KMS-11 (cell line): ENCODE data around the gene RAI1.
"Not testable (repeated sequence)": the region's sequence is repeated elsewhere in the genome, so short reads cannot be mapped to it uniquely, and the experiment has no call there.

Experiments
- H2AFZ ChIP-seq: fragments of 200-600 bp; sonication (generic); 2 replicates; pipeline ENCODE4 v1.6.1; 2016; ENCODE audit warnings: antibody characterized with exemption, mixed run types, low read depth
- H3K27ac ChIP-seq: fragments of 200-600 bp; sonication (generic); 2 replicates; pipeline ENCODE4 v1.6.1; 2016; ENCODE audit warnings: mild to moderate bottlenecking, mixed run types
- H3K27me3 ChIP-seq: fragments of 200-600 bp; sonication (generic); 2 replicates; pipeline ENCODE4 v1.6.1; 2017; ENCODE audit warnings: mild to moderate bottlenecking, low read depth, mixed run types, moderate library complexity; ENCODE audit not compliant: insufficient read depth
- H3K36me3 ChIP-seq: fragments of 200-600 bp; sonication (generic); 2 replicates; pipeline ENCODE4 v1.6.1; 2017; ENCODE audit warnings: mild to moderate bottlenecking, mixed run types; ENCODE audit not compliant: insufficient read depth
- H3K4me1 ChIP-seq: fragments of 200-600 bp; sonication (generic); 2 replicates; pipeline ENCODE4 v1.6.1; 2016; ENCODE audit warnings: mild to moderate bottlenecking, low read depth, mixed run types; ENCODE audit not compliant: poor library complexity, severe bottlenecking
- H3K4me2 ChIP-seq: fragments of 200-600 bp; sonication (generic); 2 replicates; pipeline ENCODE4 v1.7.0; 2016; ENCODE audit warnings: mild to moderate bottlenecking, mixed run types
- H3K4me3 ChIP-seq: fragments of 200-600 bp; sonication (generic); IDR thresholded peaks from 2 replicates; pipeline ENCODE4 v1.6.1; 2017; ENCODE audit warnings: low read depth, low read length, mixed read lengths; ENCODE audit not compliant: insufficient read depth
- H3K79me2 ChIP-seq: fragments of 200-600 bp; sonication (generic); 2 replicates; pipeline ENCODE4 v1.6.1; 2016; ENCODE audit warnings: low read depth, mixed run types; ENCODE audit not compliant: insufficient read depth
- H3K9ac ChIP-seq: fragments of 200-600 bp; sonication (generic); 2 replicates; pipeline ENCODE4 v1.6.1; 2016; ENCODE audit warnings: mild to moderate bottlenecking, mixed run types
- H4K20me1 ChIP-seq: fragments of 200-600 bp; sonication (generic); 2 replicates; pipeline ENCODE4 v1.6.1; 2016; ENCODE audit warnings: mild to moderate bottlenecking, mixed run types; ENCODE audit not compliant: insufficient read depth
- TF ChIP-seq, protein P1 (sequence below): fragments of 200-600 bp; sonication (generic); conservative IDR thresholded peaks from 2 replicates; pipeline ENCODE4 v1.6.1; 2017; ENCODE audit warnings: low read depth, mild to moderate bottlenecking, antibody characterized with exemption, low read length, moderate library complexity, mixed read lengths

The RAI1 gene

DNA sequence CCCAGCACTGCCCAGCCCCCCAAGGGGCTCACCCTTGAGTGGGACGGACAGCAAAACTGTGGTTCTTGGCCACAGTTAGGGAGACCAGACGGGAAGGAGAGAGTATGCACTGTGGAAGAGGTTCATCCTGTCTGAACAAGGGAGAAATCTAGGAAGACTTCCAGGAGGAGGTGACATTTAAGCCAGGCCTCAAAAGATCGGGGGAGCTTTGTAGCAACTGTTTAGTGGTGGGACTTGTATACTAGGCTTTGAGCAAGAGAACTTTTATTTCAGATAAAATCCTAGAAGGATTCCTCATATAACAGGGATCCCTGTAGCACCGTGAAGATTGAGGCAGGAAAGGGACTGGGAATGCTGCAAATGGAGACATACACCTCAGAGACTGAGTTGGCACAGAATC is 124.8 kb downstream of the RAI1 start:
- no peaks in the 10 kb centered on the region for H3K27me3 ChIP-seq
- no peak overlapping the region for H3K9ac ChIP-seq
- no peak overlapping the region for H3K27ac ChIP-seq
- no peak overlapping the region for H3K4me2 ChIP-seq
- no peak overlapping the region for H2AFZ ChIP-seq
- no peak overlapping the region for H3K4me3 ChIP-seq
- no peaks in the 10 kb centered on the region for H4K20me1 ChIP-seq
- TF ChIP-seq, protein P1, sequence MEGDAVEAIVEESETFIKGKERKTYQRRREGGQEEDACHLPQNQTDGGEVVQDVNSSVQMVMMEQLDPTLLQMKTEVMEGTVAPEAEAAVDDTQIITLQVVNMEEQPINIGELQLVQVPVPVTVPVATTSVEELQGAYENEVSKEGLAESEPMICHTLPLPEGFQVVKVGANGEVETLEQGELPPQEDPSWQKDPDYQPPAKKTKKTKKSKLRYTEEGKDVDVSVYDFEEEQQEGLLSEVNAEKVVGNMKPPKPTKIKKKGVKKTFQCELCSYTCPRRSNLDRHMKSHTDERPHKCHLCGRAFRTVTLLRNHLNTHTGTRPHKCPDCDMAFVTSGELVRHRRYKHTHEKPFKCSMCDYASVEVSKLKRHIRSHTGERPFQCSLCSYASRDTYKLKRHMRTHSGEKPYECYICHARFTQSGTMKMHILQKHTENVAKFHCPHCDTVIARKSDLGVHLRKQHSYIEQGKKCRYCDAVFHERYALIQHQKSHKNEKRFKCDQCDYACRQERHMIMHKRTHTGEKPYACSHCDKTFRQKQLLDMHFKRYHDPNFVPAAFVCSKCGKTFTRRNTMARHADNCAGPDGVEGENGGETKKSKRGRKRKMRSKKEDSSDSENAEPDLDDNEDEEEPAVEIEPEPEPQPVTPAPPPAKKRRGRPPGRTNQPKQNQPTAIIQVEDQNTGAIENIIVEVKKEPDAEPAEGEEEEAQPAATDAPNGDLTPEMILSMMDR, result no peak
- no peaks in the 10 kb centered on the region for H3K79me2 ChIP-seq
- peaks cover 15% of the 10 kb centered on the region for H3K4me1 ChIP-seq
- no peaks in the 10 kb centered on the region for H3K36me3 ChIP-seq

DNA sequence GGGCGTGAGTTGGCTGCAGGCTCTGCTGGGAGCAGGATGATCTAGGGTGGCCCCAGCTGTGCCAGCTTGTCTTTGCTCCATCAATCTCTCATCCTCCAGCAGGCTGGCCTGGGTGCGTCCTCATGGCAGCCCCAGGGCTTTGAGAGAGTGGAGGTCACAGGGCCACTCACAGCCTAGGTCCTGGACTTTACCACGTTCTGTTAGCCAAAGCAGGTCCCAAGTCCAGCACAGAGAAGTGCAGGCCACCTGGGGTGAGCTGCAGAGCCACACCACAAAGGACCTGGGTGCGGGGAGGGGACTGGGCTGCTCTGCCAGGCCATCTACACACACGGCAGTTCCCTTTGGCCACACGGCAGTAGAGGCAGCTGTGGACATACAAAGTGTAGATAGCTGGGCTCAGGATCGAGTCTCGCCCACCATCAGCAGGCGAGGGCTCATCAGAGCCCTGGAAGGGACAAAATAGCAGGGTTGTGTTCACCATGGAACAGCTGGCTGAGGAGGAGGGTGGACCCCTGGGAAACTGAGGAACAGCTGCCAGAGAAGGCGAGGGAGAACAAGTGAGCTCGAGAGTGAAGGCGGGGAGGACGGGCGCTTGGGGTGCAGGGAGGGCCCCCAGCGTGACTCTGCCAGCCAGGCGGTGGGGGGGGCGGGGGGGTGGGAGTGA is 125.5 kb downstream of the RAI1 start:
- H3K27ac ChIP-seq, result no peak overlapping the region

DNA sequence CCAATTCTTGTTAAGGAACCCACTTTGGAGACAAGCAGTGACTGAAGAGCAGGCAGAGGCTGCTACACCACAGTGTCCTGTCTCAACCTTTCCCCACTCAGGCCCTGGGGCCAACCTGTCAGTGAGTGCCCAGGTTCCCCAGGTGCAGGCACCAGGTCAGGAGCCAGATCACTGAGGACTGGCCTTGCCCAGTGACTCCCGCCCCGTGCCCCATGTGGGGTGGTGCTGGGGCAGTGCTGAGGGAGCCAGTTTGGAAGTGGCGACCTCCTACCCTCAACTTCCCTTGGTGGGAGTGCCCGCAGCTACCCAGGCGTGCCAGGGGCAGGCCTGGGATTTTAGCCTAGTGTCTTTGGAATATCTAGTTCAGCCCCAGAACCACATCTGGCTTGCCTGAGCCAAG is 126.2 kb downstream of the RAI1 start:
- Histone ChIP-seq H3K4me3 (no peak overlapping the region), H3K27me3 (no peaks in the 10 kb centered on the region), H2AFZ (no peak overlapping the region), H3K9ac (no peak overlapping the region), H3K79me2 (no peaks in the 10 kb centered on the region), H3K4me2 (no peak overlapping the region), H3K27ac (no peak overlapping the region), H3K36me3 (no peaks in the 10 kb centered on the region), H4K20me1 (no peaks in the 10 kb centered on the region), H3K4me1 (peaks cover 24% of the 10 kb centered on the region)
- TF ChIP-seq, protein P1, result no peak

More for the DNA sequence above, 125.5 kb downstream of the RAI1 start:
- H3K4me1 ChIP-seq, result peaks cover 17% of the 10 kb centered on the region
- H3K27me3 ChIP-seq, result no peaks in the 10 kb centered on the region
- no peak overlapping the region for H3K4me2 ChIP-seq
- H3K9ac ChIP-seq, result no peak overlapping the region
- H2AFZ ChIP-seq, result no peak overlapping the region
- no peaks in the 10 kb centered on the region for H3K36me3 ChIP-seq
- H3K4me3 ChIP-seq, result no peak overlapping the region
- no peaks in the 10 kb centered on the region for H3K79me2 ChIP-seq
- no peaks in the 10 kb centered on the region for H4K20me1 ChIP-seq
- TF ChIP-seq, protein P1, result no peak

DNA sequence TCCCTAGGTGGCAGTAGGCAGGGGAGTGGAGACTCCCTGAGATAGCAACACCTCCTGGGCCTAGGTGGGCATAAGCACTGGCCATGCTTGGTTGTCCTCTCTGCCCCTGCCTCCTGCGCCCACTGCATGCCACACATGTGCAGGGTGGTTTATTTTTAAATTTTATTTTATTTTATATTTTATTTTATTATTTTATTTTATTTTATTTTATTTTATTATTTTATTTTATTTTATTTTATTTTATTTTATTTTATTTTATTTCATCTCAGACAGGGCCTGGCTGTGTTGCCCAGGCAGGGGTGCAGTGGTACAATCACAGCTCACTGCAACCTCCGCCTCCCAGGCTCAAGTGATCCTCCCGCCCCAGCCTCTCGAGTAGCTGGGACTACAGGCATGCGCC is 126.9 kb downstream of the RAI1 start:
- H3K4me3 ChIP-seq, H3K79me2 ChIP-seq, H3K36me3 ChIP-seq, H3K27me3 ChIP-seq, H3K9ac ChIP-seq, H2AFZ ChIP-seq, H4K20me1 ChIP-seq: not testable (repeated sequence)
- peak overlapping the region; percentile 33; the same call in 1 of the 2 replicates for H3K27ac ChIP-seq
- peak overlapping the region; percentile 78; the same call in 1 of the 2 replicates for H3K4me2 ChIP-seq
- peaks cover 25% of the 10 kb centered on the region for H3K4me1 ChIP-seq

DNA sequence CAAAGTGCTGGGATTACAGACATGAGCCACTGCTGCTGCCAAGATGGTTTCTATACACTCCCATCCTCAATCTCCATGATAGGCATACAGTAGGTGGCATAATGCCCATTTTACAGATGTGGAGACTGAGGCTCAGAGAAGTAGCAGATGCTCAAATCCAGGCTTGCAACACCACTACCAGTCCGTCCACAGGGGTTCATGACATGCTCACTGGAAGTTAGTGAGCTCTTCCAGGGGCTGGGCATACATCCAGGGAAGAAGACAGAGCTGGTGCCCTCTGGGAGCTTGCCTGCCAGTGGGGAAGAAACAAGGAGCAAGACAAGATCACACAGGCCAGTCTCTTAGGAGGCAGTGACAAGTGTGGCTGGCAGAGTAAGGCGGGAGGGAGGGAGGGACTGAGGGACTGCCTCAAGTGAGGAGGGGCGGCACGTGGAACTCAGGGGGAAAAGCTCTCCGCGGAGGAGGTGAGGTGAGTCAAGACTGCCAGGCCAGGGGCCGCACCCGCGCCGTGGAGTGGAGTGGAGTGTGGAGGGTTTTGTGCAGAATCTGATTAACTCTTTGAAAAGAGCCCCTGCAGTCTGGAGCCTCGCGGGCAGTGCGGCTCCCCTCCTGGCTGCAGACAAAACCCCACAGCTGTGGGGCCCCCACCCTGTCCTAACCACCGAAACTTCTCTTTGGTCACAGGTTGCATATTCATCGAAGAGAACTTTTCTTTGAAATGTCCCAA is 127.6 kb downstream of the RAI1 start:
- Histone ChIP-seq H2AFZ (no peak overlapping the region), H3K27me3 (no peaks in the 10 kb centered on the region), H3K9ac (no peak overlapping the region; the same call in 1 of the 2 replicates), H3K79me2 (no peaks in the 10 kb centered on the region), H3K27ac (peak overlapping the region; percentile 33; the same call in 1 of the 2 replicates), H3K4me1 (peaks cover 25% of the 10 kb centered on the region), H3K4me3 (no peak overlapping the region), H3K36me3 (no peaks in the 10 kb centered on the region), H4K20me1 (no peaks in the 10 kb centered on the region), H3K4me2 (peak overlapping the region; percentile 78)
- TF ChIP-seq, protein P1, result no peak
